Raji (cell line): ENCODE data around the gene FKBP14.

Experiments used
- POLR2A ChIP-seq: IDR thresholded peaks from 2 replicates; pipeline ENCODE4 v1.6.1; 2011; ENCODE audit warnings: low read depth, low read length, control low read depth; ENCODE audit not compliant: insufficient read depth

Gene FKBP14

GRCh38 chr7:30019960-30020359 is 6.5 kb downstream of the FKBP14 start:
- TF ChIP-seq POLR2A: no peak

DNA sequence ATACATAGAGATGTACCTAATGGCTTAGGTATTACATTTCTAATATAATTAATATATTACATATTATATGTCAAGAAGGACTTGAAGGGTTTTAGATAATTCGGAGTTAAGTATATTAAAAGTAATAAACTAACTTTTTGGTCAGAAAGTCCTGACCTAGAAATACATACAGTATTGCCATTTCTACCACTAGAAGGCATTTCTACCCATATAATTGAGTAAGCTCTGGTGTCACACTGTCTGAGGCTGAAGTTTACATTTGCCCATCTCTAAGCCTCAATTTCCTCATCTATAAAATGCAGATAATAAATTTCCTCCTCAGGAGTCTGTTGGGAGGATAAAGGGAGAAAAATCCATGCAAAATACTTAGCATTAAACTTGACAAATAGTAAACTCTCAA is 7.1 kb downstream of the FKBP14 start:
- TF ChIP-seq POLR2A: no peak

- no peak for TF ChIP-seq POLR2A
Observed at GRCh38 chr7:30018451-30018850, 8.1 kb downstream of the FKBP14 start.

DNA sequence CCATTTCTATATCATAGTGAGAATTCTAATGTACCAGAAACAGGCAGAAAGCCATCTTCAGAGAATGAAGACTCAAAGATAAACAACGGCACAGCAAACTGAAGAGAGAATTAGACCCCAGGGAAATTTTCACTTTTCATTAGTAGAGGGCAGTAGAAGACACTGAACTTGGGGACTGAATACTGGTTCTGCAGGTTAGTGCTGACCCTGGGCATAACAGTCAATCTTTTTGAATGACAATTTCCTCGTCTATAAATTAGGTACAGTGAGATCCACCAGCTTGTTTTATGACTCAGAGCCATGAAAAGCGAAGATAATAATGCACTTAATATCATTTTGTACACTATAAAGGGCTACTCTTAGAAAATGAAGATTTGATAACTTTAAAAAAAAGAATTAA is 13.7 kb downstream of the FKBP14 start:
- TF ChIP-seq POLR2A: no peak

- no peak for TF ChIP-seq POLR2A
Observed at GRCh38 chr7:30010021-30010420, 16.5 kb downstream of the FKBP14 start.

GRCh38 chr7:30005464-30005863 is 21.0 kb downstream of the FKBP14 start:
- no peak for TF ChIP-seq POLR2A

DNA sequence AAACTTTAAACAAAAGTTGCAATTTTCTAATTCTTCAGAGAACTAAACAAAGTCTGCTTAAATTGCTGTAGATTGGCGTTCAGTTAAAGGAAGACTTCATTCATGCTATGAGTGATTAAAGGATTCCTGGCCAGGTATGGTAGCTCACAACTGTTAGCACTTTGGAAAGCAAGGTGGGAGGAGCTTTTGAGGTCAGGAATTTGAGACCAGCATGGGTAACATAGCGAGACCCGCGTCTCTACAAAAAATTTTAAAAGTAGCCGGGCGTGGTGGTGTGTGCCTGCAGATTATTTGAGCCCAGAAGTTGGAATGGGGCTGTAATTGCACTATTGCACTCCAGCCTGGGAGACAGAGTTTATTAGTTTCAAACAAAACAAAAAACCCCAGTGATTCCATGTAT is 23.4 kb downstream of the FKBP14 start:
- TF ChIP-seq POLR2A: no peak

DNA sequence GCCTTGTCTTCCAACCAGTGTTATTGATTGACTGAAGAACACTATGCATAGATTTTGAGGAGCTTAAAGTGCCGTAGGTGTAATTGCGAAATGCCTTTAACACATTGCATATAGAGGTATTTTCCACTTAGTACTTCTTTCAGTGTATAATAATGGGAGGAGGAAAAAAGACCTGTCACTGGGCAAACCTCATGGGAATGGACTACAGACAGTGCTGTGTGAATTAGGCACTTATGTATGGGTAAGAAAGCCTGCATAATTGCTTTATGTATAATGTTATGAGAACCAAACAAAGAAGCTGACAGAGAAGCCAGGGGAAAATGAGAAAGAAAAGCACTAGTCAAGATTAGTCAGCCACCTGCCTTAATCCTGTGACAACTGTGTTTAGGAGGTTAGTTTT is 24.5 kb downstream of the FKBP14 start:
- TF ChIP-seq POLR2A: no peak

DNA sequence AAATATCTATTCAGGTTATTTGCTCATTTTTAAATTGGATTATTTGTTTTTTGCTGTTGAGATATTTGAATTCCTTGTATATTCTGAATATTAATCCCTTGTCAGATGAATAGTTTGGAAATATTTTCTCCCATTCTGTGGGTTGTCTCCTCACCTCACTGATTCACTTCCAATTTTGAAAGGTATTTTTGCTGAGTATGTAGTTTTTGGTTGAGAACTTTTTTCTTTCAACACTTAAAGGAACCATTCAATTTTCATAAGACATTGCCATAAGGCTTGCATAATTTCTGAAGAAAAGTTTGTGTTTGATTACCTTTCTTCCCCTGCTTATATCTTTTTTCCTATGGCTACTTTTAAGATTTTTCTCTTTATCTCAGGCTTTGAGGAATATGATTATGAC is 28.0 kb downstream of the FKBP14 start:
- TF ChIP-seq POLR2A: no peak

DNA sequence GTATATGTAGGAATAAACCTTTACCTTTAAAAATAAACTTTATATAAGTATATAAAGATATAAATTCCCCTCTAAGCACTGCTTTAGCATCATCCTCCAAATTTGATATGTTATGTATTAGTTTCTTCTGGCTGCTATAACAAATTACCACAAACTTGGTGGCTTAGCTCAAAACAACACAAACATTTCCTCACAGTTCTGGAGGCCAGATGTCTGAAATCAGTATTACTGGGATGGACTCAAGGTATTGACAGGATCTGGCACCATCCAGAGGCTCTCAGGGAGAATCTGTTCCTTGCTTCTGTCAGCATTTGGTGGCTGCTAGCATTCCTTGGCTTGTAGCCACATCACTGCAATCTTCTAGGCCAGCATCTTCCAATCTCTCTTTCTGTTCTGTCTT is 30.2 kb downstream of the FKBP14 start:
- no peak for TF ChIP-seq POLR2A

- TF ChIP-seq POLR2A: no peak
Observed at GRCh38 chr7:29995652-29996051, 30.9 kb downstream of the FKBP14 start.

- no peak for TF ChIP-seq POLR2A
Observed at GRCh38 chr7:29993140-29993539, 33.4 kb downstream of the FKBP14 start.

DNA sequence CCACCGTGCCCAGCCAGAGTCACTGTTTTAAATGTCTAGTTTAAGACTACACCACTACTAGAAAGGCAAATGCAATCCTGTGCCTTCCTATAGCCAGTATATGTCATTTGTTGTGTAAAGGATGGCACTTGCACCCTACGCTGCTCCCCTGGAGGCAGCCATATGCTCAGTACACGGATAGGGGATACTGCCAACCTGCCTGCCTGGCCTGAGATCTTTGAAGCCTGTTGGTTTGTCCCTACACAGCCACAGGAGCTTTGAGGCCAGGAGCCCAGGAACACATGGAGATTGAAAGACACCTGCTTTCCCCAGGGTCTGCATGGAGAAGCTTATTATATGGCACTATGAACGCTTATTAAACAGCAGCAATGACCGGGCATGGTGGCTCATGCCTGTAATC is 34.6 kb downstream of the FKBP14 start:
- TF ChIP-seq POLR2A: no peak

DNA sequence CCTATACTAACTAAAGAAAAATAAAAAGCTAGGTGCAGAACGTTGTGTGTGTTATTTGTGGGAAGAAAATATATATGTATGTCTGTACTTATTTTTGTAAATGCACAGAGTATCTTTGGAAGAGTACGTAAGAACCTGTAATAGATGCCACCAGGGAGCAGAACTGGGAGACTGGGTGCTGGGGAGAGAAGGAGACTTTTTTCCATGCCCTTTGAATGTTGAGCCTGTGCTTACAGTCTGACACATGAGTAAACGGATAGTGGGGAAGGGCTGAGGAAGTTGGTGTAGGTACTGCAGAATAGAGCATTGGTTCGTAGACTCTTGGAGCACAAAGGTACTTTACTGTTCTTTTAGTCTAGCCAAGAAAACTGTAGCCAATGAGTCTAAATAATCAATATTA is 35.6 kb downstream of the FKBP14 start:
- no peak for TF ChIP-seq POLR2A

DNA sequence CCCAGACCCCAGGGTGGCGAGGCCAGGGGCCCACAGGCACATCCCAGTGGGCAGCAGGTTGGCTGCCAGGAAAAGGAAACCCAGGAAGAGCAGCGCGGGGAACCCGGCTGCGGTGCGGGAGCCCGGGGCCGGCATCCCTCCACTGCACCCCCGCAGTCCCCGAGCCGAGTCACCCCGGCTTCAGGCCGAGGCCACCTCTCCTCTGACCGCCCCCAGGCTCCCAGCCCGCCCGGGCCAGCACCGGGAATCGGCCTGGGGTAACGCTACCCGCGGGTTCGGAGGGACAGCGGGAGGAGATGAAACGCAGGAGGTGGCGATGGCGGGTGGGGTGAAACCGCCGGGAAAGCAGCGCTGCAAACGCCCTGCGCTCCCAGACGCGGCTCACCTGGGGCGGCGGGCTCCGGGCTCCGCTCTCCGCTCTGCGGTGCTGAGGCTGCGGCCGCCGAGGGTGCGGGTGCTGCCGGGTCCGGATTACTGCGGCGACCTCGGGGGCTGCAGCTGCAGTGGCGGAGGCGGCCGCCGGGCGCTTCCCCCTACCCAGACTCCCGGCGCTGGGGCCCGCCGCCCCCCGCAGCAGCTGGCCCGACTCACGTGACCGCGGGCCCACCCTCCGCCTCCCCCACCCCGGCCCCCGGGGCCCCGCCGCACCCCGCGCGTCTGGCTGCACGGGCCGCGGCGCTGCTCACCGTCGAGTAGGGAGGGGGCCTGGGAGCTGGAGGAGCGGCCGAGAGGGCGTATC is 37.1 kb downstream of the FKBP14 start, which contains the start of gene SCRN1:
Gene SCRN1, minus strand, starts transcription at position 545 of the 739 bp plus-strand sequence. CDS start 20,734 bp downstream, outside the sequence.
- 0 out of 2 replicates have a peak, but pooled peaks have one; percentile 22 for TF ChIP-seq POLR2A

DNA sequence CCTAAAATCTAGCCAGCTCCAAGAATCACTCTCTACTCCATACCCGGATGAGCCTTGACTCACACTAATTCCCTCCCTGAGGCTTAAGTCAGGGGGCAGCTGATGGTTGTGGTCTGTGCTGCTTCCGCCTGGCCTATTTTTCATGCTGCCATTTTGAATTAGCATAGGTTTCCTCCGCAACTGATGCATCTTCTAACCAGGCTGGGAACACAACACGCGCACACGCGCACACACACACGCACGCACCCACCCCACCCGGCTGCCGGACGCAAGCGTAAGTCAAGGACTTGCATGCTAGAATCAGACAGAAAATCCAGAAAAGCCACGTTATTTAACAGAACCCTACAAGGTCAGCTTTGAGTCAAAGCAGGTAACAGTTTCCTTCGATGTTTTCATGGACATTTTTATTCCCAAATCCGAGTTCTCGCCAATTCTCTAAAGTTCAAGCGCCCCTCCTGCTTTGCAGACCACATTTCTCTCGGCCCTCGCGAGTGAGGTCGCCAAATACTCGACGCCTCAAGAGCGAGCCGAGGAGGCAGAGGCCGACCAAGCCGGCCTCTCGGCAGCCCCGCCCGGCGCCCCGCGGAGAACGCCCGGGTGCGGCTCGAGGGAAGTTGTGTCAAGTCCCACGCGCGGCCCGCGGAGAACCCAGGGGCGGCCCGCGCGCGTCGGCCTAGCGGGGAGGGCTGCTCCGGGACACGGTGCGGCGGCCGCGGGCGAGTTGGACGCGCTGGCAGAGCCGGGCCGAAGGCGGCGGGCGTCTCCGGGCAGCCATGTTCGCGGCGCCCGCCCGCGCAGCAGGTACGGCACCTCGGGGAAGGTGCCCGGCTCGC is 37.9 kb downstream of the FKBP14 start:
- TF ChIP-seq POLR2A: no peak
